NCI-H2081 (cell line): ENCODE measurements around the gene RTBDN.

Experiments used
- DNase-seq, 2 experiments: peaks; one replicate each; lab custom pipeline; 2025; lab: John Stamatoyannopoulos, UW

Gene RTBDN

GRCh38 chr19:12793290-12794195 lies 40.8 kb downstream of the RTBDN start:
- peak; percentile 89 for DNase-seq

- no peak for DNase-seq
Observed at GRCh38 chr19:12792853-12793289, 41.5 kb downstream of the RTBDN start.

DNA sequence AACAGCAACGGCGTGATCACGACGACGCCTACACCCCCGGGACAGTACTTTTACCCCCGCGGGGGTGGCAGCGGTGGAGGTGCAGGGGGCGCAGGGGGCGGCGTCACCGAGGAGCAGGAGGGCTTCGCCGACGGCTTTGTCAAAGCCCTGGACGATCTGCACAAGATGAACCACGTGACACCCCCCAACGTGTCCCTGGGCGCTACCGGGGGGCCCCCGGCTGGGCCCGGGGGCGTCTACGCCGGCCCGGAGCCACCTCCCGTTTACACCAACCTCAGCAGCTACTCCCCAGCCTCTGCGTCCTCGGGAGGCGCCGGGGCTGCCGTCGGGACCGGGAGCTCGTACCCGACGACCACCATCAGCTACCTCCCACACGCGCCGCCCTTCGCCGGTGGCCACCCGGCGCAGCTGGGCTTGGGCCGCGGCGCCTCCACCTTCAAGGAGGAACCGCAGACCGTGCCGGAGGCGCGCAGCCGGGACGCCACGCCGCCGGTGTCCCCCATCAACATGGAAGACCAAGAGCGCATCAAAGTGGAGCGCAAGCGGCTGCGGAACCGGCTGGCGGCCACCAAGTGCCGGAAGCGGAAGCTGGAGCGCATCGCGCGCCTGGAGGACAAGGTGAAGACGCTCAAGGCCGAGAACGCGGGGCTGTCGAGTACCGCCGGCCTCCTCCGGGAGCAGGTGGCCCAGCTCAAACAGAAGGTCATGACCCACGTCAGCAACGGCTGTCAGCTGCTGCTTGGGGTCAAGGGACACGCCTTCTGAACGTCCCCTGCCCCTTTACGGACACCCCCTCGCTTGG lies 42.1 kb downstream of the RTBDN start:
- DNase-seq = peak; percentile 40 to 72

DNA sequence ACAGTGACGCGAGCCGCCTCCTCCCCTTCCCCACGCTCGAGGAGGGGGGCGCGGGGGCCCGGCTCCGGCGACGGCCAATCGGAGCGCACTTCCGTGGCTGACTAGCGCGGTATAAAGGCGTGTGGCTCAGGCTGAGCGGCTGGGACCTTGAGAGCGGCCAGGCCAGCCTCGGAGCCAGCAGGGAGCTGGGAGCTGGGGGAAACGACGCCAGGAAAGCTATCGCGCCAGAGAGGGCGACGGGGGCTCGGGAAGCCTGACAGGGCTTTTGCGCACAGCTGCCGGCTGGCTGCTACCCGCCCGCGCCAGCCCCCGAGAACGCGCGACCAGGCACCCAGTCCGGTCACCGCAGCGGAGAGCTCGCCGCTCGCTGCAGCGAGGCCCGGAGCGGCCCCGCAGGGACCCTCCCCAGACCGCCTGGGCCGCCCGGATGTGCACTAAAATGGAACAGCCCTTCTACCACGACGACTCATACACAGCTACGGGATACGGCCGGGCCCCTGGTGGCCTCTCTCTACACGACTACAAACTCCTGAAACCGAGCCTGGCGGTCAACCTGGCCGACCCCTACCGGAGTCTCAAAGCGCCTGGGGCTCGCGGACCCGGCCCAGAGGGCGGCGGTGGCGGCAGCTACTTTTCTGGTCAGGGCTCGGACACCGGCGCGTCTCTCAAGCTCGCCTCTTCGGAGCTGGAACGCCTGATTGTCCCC lies 42.9 kb downstream of the RTBDN start, which contains the start of gene JUNB:
Gene JUNB, plus strand, starts transcription at position 142 of the 706 bp plus-strand sequence. Its CDS starts 286 bp downstream, at position 428.
- DNase-seq = peak; percentile 92 to 95

GRCh38 chr19:12790628-12791344 lies 43.6 kb downstream of the RTBDN start:
- DNase-seq = no peak

GRCh38 chr19:12789904-12790619 lies 44.3 kb downstream of the RTBDN start:
- peak; percentile 94 for DNase-seq

- no peak for DNase-seq
Observed at GRCh38 chr19:12789098-12789903, 45.1 kb downstream of the RTBDN start.

DNA sequence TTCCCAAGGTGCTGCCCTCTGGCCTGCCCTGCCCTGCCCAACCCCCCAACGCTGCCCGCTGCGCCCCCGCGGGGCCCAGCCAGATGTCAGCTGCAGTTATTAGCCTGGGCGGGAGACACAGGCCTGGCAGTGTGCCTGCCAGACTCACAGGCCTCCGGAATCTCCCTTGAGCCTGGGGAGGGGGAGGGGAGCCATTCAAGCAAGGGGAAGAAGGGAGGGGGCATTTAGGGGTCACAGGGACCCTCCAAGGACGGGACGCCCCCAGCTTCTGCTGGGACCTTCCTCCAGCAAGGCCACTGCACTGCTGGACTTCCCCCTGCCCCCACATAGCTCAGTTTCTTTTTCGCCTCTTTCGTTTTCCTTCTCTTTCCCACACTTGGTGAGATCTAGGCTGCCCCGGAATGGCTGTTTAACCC lies 45.7 kb downstream of the RTBDN start:
- DNase-seq = peak; percentile 14 to 61

GRCh38 chr19:12788042-12788681 lies 46.2 kb downstream of the RTBDN start:
- no peak for DNase-seq

GRCh38 chr19:12787458-12787857 lies 46.9 kb downstream of the RTBDN start:
- no peak for DNase-seq

DNA sequence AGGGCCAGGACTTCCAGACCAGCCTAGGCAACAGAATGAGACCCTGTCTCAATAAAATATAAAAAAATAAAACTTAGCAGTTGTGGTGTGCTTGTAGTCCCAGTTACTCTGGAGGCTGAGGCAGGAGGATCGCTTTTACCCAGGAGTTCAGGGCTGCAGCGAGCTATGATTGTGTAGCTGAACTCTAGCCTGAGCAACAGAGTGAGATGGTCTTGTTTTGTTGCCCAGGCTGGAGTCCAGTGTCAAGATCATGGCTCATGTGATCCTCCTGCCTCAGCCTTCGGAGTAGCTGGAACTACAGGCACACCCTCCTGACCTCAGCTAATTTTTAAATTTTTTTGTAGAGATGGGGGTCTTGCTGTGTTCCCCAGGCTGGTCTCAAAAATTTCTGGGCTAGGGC lies 47.4 kb downstream of the RTBDN start:
- DNase-seq = no peak

DNA sequence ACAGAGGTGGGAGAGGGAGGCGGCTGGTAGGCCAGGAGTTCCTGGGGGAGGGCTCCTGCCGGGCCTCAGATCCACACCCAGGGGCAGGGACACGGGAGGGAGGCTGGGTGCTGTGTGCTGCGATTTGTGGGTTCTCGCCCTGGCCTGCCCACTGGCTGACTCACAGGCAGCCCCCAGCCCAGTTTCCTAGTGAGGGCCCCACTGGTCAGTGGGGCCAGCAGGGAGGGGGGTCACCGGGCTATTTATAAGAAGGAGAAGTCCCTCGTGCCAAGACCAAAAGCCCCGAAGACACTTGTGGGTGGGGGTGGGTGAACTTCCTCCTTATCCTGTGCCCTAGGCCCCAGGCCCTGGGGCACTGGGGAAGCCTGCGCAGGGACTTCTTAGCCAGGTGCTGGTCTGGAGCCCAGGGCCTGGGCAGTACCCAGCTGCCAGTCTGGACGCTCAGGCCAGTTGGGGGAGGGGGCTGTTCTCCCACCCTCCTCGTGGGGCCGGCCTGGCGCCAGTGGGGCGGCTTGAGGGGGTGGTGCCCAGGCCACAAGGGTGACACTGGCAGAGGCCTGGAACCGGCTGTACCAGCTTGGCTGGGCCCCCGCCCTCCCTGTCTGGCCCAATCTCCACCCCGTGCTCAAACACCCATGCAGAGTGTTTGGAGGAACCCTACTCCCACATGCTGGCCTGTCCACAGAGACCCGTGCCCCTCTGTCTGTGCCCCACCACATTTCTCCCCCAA lies 48.1 kb downstream of the RTBDN start:
- no peak for DNase-seq

DNA sequence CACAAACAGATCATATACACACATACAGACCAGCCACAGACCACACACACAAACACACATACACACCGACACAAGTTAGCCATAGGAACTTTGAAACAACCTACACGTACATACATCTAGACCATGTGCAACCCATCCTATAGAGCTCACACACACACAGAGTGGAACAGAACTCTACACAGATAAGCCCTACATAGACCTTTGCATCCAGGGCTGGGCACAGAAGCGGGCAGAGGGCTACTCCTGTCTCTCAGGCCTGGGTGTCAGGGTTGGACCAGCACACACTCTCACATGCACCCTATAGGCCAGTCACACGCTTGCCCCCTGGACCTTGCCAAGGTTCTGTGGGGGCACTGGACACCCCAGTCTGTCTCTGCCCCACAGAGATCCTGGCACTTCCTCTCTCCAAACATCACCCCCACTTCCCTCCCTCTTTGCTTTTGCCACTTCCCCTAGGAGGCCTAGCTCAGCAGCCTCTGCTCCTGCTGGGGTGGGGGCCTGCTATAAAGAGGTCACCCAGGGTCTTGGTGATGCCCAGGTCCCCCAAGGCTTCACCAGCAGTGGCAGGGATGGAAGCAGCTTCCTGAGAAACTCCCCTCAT lies 48.8 kb downstream of the RTBDN start:
- DNase-seq = no peak

GRCh38 chr19:12784871-12785430 lies 49.4 kb downstream of the RTBDN start:
- no peak for DNase-seq

- DNase-seq = no peak
Observed at GRCh38 chr19:12784394-12784870, 49.9 kb downstream of the RTBDN start.

- no peak for DNase-seq
Observed at GRCh38 chr19:12783849-12784393, 50.5 kb downstream of the RTBDN start.

DNA sequence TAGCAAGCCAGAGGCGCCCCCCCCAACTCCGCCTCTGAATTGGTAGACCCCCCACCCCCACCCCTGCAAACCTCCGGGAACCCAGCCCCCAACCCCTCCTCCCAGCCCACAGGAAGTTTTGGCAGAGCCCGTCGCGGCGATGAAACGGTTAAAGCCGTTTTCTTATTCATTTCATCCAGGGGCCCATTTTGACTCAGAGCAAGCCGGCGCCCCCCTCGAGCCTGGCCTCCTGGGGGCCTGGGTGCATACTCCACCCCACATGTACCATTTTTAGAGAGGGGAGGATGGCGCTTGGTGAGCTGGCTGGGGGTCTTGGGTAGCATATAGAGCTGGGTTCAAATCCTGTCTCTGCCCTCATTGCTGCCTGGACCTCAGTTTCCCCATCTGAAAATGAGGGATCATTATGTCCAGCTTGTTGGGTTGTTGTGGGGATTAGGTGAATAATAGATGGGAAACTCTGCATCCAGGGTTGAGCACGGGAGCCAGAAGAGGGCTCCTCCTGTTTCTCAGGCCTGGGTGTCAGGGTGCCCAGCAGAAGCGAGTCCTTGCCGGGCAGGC lies 51.0 kb downstream of the RTBDN start:
- no peak for DNase-seq
